H1 (cell line): ENCODE results near the gene CHD2. TPM values are rescaled to one million over a fixed set of nuclear protein-coding genes. Genes with fewer than 3 reads are reported as not detected.

Experiments
- CTCF ChIA-PET: fragments of 300-600 bp; sonication (Branson Sonifier 250); formaldehyde crosslinking; loops from one replicate; lab custom pipeline; 2021; ENCODE audit not compliant: partially characterized antibody; lab: Charles Lee
- POLR2A ChIA-PET: fragments of 300-600 bp; sonication (Branson Sonifier 250); formaldehyde crosslinking; loops from one replicate; lab custom pipeline; 2021; ENCODE audit warnings: inconsistent platforms; ENCODE audit not compliant: partially characterized antibody; lab: Charles Lee
- DNase-seq, 2 experiments: peaks; one replicate each; pipeline versions ENCODE4 v3.0.0 to v3.0.0-alpha.2; 2010 to 2022; ENCODE audit warnings: low spot score in 2 of 2, low read depth in 1 of 2, mixed read lengths in 1 of 2
- FAIRE-seq: peaks from 2 replicates; lab custom pipeline; 2011; peaks lifted over from hg19 to GRCh38; lab: Jason Lieb, UNC
- H2AFZ ChIP-seq: 2 replicates; pipeline ENCODE4 v1.8.1; 2012; ENCODE audit warnings: low read length, inconsistent platforms
- H2AK5ac ChIP-seq: 2 replicates; pipeline ENCODE4 v1.6.1; 2013; ENCODE audit warnings: low read depth, low read length
- H2BK120ac ChIP-seq: replicated peaks from 2 replicates; pipeline ENCODE3; 2013; ENCODE audit warnings: low read depth, low read length, inconsistent platforms
- H2BK12ac ChIP-seq: 2 replicates; pipeline ENCODE4 v1.6.1; 2013; ENCODE audit warnings: low read depth, low read length
- H2BK15ac ChIP-seq: 2 replicates; pipeline ENCODE4 v1.6.1; 2013; ENCODE audit warnings: low read length
- H2BK20ac ChIP-seq: 2 replicates; pipeline ENCODE4 v1.6.1; 2013; ENCODE audit warnings: low read length
- H2BK5ac ChIP-seq: 2 replicates; pipeline ENCODE4 v1.6.1; 2013; ENCODE audit warnings: low read depth, low read length
- H3K14ac ChIP-seq: 2 replicates; pipeline ENCODE4 v1.6.1; 2013; ENCODE audit warnings: inconsistent platforms; ENCODE audit not compliant: insufficient read length
- H3K18ac ChIP-seq: 2 replicates; pipeline ENCODE4 v1.6.1; 2013; ENCODE audit warnings: low read length; ENCODE audit errors: extremely low read depth
- H3K23ac ChIP-seq: 2 replicates; pipeline ENCODE4 v1.6.1; 2013; ENCODE audit warnings: inconsistent platforms; ENCODE audit not compliant: insufficient read length
- H3K23me2 ChIP-seq: 2 replicates; pipeline ENCODE4 v1.6.1; 2013; ENCODE audit warnings: low read depth, low read length
- H3K27ac ChIP-seq: 2 replicates; pipeline ENCODE4 v1.6.1; 2011; ENCODE audit warnings: low read depth, low read length, inconsistent platforms
- H3K27me3 ChIP-seq, 4 experiments: replicated peaks in 1 of 4; 1 replicate in 1 of 4; 2 replicates in 3 of 4; pipeline versions ENCODE4 v1.6.1 to v1.8.1; 2011 to 2013; ENCODE audit warnings: low read length in 3 of 4, mild to moderate bottlenecking in 3 of 4, inconsistent platforms in 2 of 4, mixed read lengths in 2 of 4, moderate library complexity in 1 of 4; ENCODE audit not compliant: control insufficient read depth in 3 of 4, insufficient read depth in 3 of 4; ENCODE audit errors: extremely low read depth in 1 of 4
- H3K36me3 ChIP-seq, 4 experiments: 2 replicates each; pipeline versions ENCODE4 v1.6.1 to v1.8.1; 2011 to 2013; ENCODE audit warnings: mild to moderate bottlenecking in 4 of 4, low read length in 3 of 4, moderate library complexity in 2 of 4, control low read depth in 1 of 4, inconsistent platforms in 1 of 4; ENCODE audit not compliant: insufficient read depth in 4 of 4, control insufficient read depth in 2 of 4
- H3K4ac ChIP-seq: replicated peaks from 2 replicates; pipeline ENCODE3; 2013; ENCODE audit warnings: low read length, low read depth, mixed read lengths, inconsistent platforms; ENCODE audit not compliant: insufficient read length
- H3K4me1 ChIP-seq, 4 experiments: replicated peaks in 1 of 4; 1 replicate in 1 of 4; 2 replicates in 3 of 4; pipeline versions ENCODE4 v1.6.1 to v1.8.1; 2011 to 2013; ENCODE audit warnings: low read length in 3 of 4, inconsistent platforms in 2 of 4, mixed read lengths in 1 of 4; ENCODE audit not compliant: insufficient read depth in 4 of 4, control insufficient read depth in 3 of 4
- H3K4me2 ChIP-seq, 2 experiments: 2 replicates each; pipeline versions ENCODE4 v1.6.1 to v1.8.1; 2011 to 2013; ENCODE audit warnings: low read depth in 2 of 2, low read length in 2 of 2, control low read depth in 1 of 2, inconsistent platforms in 1 of 2, mild to moderate bottlenecking in 1 of 2; ENCODE audit not compliant: insufficient read depth in 1 of 2
- H3K4me3 ChIP-seq, 4 experiments: fragments of 200-600, 300-600 bp in 1 of 4; sonication (generic), shearing (Covaris generic), sonication (Bioruptor Twin) in 1 of 4; 2 replicates each; pipeline versions ENCODE4 v1.5.1 to v1.8.1; 2011 to 2016; ENCODE audit warnings: low read length in 4 of 4, low read depth in 3 of 4, control low read depth in 2 of 4, inconsistent platforms in 2 of 4, mild to moderate bottlenecking in 2 of 4, mixed read lengths in 1 of 4, moderate library complexity in 1 of 4; ENCODE audit not compliant: insufficient read depth in 2 of 4; ENCODE audit errors: extremely low read depth in 1 of 4
- H3K56ac ChIP-seq: replicated peaks from 2 replicates; pipeline ENCODE3; 2013; ENCODE audit warnings: low read depth, mild to moderate bottlenecking, mixed read lengths, low read length, inconsistent platforms; ENCODE audit not compliant: insufficient read length
- H3K79me1 ChIP-seq: 2 replicates; pipeline ENCODE4 v1.6.1; 2013; ENCODE audit warnings: low read depth, low read length, control low read depth
- H3K79me2 ChIP-seq, 2 experiments: 2 replicates each; pipeline versions ENCODE4 v1.6.1 to v1.8.1; 2012 to 2013; ENCODE audit warnings: low read length in 2 of 2, mild to moderate bottlenecking in 2 of 2, inconsistent platforms in 1 of 2; ENCODE audit not compliant: insufficient read depth in 2 of 2, control insufficient read depth in 1 of 2
- H3K9ac ChIP-seq, 4 experiments: replicated peaks in 1 of 4; 1 replicate in 1 of 4; 2 replicates in 3 of 4; pipeline versions ENCODE4 v1.6.1 to v1.8.1; 2011 to 2013; ENCODE audit warnings: low read depth in 3 of 4, low read length in 3 of 4, control low read depth in 2 of 4, mild to moderate bottlenecking in 2 of 4, moderate library complexity in 2 of 4, inconsistent platforms in 1 of 4; ENCODE audit errors: extremely low read depth in 1 of 4
- H3K9me3 ChIP-seq, 2 experiments: 2 replicates each; pipeline versions ENCODE4 v1.6.1 to v1.8.1; 2012 to 2013; ENCODE audit warnings: mild to moderate bottlenecking in 2 of 2, moderate library complexity in 2 of 2, control low read depth in 1 of 2, inconsistent platforms in 1 of 2, low read depth in 1 of 2, low read length in 1 of 2, mixed read lengths in 1 of 2; ENCODE audit not compliant: insufficient read depth in 2 of 2
- H4K20me1 ChIP-seq, 2 experiments: replicated peaks in 1 of 2; 2 replicates each; pipeline versions ENCODE3 to v1.8.1; 2011 to 2013; ENCODE audit warnings: inconsistent platforms in 2 of 2, low read length in 2 of 2, mild to moderate bottlenecking in 1 of 2; ENCODE audit not compliant: insufficient read depth in 2 of 2, control insufficient read depth in 1 of 2
- H4K5ac ChIP-seq: 2 replicates; pipeline ENCODE4 v1.6.1; 2013; ENCODE audit warnings: low read length, low read depth, mixed read lengths, inconsistent platforms; ENCODE audit not compliant: insufficient read length
- H4K8ac ChIP-seq: 2 replicates; pipeline ENCODE4 v1.8.0; 2013; ENCODE audit warnings: mild to moderate bottlenecking, moderate library complexity, low read length, inconsistent platforms; ENCODE audit not compliant: insufficient read depth; ENCODE audit errors: extremely low read depth
- H4K91ac ChIP-seq: replicated peaks from 2 replicates; pipeline ENCODE3; 2013; ENCODE audit warnings: low read length, mixed read lengths, inconsistent platforms; ENCODE audit not compliant: insufficient read length
- CEBPB ChIP-seq: IDR thresholded peaks from 2 replicates; pipeline ENCODE4 v1.6.1; 2012; ENCODE audit warnings: low read depth, low read length
- CHD2 ChIP-seq: IDR thresholded peaks from 2 replicates; pipeline ENCODE4 v1.6.1; 2012; ENCODE audit warnings: low read length, improper control_type of control experiment
- CREB1 ChIP-seq: IDR thresholded peaks from 2 replicates; pipeline ENCODE4 v1.6.1; 2012; ENCODE audit warnings: inconsistent platforms
- CTBP2 ChIP-seq: IDR thresholded peaks from 2 replicates; pipeline ENCODE4 v1.7.0; 2011; ENCODE audit warnings: borderline replicate concordance, mild to moderate bottlenecking, moderate library complexity, mixed read lengths, low read length; ENCODE audit not compliant: insufficient read depth, insufficient read length
- EGR1 ChIP-seq: IDR thresholded peaks from 2 replicates; pipeline ENCODE4 v1.6.1; 2011; ENCODE audit warnings: low read depth, low read length, borderline replicate concordance
- EP300 ChIP-seq, 2 experiments: IDR thresholded peaks; 1 replicate in 1 of 2; 2 replicates in 1 of 2; pipeline ENCODE4 v1.6.1; 2011 to 2012; ENCODE audit warnings: low read depth in 2 of 2, low read length in 2 of 2, mild to moderate bottlenecking in 2 of 2, borderline replicate concordance in 1 of 2, inconsistent platforms in 1 of 2, moderate library complexity in 1 of 2
- GTF2F1 ChIP-seq: IDR thresholded peaks from 2 replicates; pipeline ENCODE4 v1.6.1; 2012; ENCODE audit warnings: low read depth, low read length, improper control_type of control experiment, borderline replicate concordance
- HDAC6 ChIP-seq: IDR thresholded peaks from one replicate; pipeline ENCODE4 v1.7.1; 2012; ENCODE audit warnings: low read depth, mild to moderate bottlenecking, inconsistent platforms, low read length, moderate library complexity
- JUND ChIP-seq: IDR thresholded peaks from 2 replicates; pipeline ENCODE4 v1.6.1; 2011; ENCODE audit warnings: mild to moderate bottlenecking, improper control_type of control experiment, low read length
- MAFK ChIP-seq: IDR thresholded peaks from 2 replicates; pipeline ENCODE4 v1.6.1; 2012; ENCODE audit warnings: low read depth, mild to moderate bottlenecking, improper control_type of control experiment, low read length
- NANOG ChIP-seq: IDR thresholded peaks from 2 replicates; pipeline ENCODE4 v1.6.1; 2011; ENCODE audit warnings: low read length, low read depth, mild to moderate bottlenecking, inconsistent platforms; ENCODE audit not compliant: insufficient read depth, poor library complexity, severe bottlenecking
- RXRA ChIP-seq: IDR thresholded peaks from 2 replicates; pipeline ENCODE4 v1.6.1; 2011; ENCODE audit warnings: low read depth, mild to moderate bottlenecking, low read length, moderate library complexity; ENCODE audit not compliant: insufficient read depth
- SP1 ChIP-seq: IDR thresholded peaks from 2 replicates; pipeline ENCODE4 v1.6.1; 2011; ENCODE audit warnings: low read depth, low read length
- SP2 ChIP-seq: IDR thresholded peaks from 2 replicates; pipeline ENCODE4 v1.6.1; 2012; ENCODE audit warnings: mild to moderate bottlenecking, low read length, inconsistent platforms
- YY1 ChIP-seq: IDR thresholded peaks from 2 replicates; pipeline ENCODE4 v1.6.1; 2011; ENCODE audit warnings: low read depth, mild to moderate bottlenecking, low read length
- WGBS, 2 experiments: shearing (Covaris generic) in 1 of 2; methylation state at CpG; one replicate each; pipeline versions ENCODE4 v1.1.6 to v1.1.7; 2013 to 2015; ENCODE audit warnings: low lambda C conversion rate in 2 of 2, mixed read lengths in 2 of 2, inconsistent platforms in 1 of 2, low coverage in 1 of 2, missing lambda C conversion rate in 1 of 2; ENCODE audit not compliant: insufficient replicate concordance in 2 of 2, insufficient coverage in 1 of 2, insufficient read length in 1 of 2; ENCODE audit errors: extremely low coverage in 1 of 2, missing lambda C conversion rate in 1 of 2; 5-methylcytosine and 5-hydroxymethylcytosine counted together
- polyA plus RNA-seq, 7 experiments: library from polyadenylated mRNA; depleted of rRNA in 3 of 7; stranded (reverse) in 5 of 7; unstranded in 2 of 7; fragments of >200 nt in 5 of 7; fragments of 200-250 nt in 2 of 7; gene quantifications; 1 replicate in 5 of 7; 2 replicates in 1 of 7; 4 replicates in 1 of 7; pipeline versions ENCODE4 v1.2.1 to v1.2.3, GENCODE V29; 2011 to 2013; ENCODE audit warnings: missing spikeins in 2 of 7, mixed read lengths in 2 of 7
- total RNA-seq: library from RNA; stranded (reverse); fragmentation: NEBNext Ultra II Directional; extraction: Animal tissue kit (Norgen Biotek cat#: 25700); gene quantifications from 2 replicates; pipeline ENCODE4 v1.2.1, GENCODE V29; 2021

CHD2 gene
- total and polyA plus RNA-seq, 2 of the 8 experiments (the other 6 are each of a cell fraction or from before 2014, with no cell fraction given) = 28.8 to 70.0 TPM

DNA sequence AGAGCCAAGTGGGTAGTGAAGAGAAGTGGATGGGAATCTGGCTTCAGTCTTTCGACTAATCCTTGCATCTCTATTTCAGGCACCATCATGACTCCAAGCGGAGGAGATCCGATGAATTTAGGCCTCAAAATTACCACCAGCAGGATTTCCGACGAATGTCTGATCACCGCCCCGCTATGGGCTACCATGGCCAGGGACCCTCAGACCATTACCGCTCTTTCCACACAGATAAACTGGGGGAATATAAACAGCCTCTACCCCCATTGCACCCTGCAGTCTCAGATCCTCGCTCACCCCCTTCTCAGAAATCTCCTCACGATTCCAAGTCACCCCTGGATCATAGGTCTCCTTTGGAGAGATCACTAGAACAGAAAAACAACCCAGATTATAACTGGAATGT, 124.2 kb downstream of the CHD2 start:
- H2BK12ac ChIP-seq = no peak overlapping the region

More for the DNA sequence above, 124.2 kb downstream of the CHD2 start:
- ChIA-PET POLR2A (no interaction called here), CTCF (no interaction called here)
- Histone ChIP-seq H2AFZ (no peak overlapping the region), H3K56ac (no peak overlapping the region), H2BK20ac (no peak overlapping the region), H2BK5ac (no peak overlapping the region), H2BK15ac (no peak overlapping the region), H3K4me1 (no peaks in the 10 kb centered on the region; a peak in 1 of 7 replicates), H3K9ac (no peak overlapping the region), H3K36me3 (peaks cover 40 to 77% (median 63%) of the 10 kb centered on the region in 4 experiments), H3K4ac (no peak overlapping the region), H3K4me2 (no peak overlapping the region), H3K18ac (no peak overlapping the region), H2AK5ac (no peak overlapping the region), H4K8ac (no peak overlapping the region; the same call in 1 of the 2 replicates), H3K4me3 (no peak overlapping the region), H3K79me1 (peaks cover 9% of the 10 kb centered on the region; the same call in 1 of the 2 replicates)
- DNase-seq (no peak), FAIRE-seq (no peak)
- WGBS, 2 experiments = 98% methylated on average over 10 of the region's 10 CpGs; no CpG with 5 or more reads in 1 of the 2 experiments
- TF ChIP-seq HDAC6 (no peak), RXRA (no peak), CREB1 (no peak), SP2 (no peak), NANOG (no peak), YY1 (no peak), EGR1 (no peak), CTBP2 (no peak), CHD2 (no peak), MAFK (no peak), JUND (no peak), GTF2F1 (no peak), CEBPB (no peak), EP300 (IDR thresholded peaks at IDR 0.05; ENCODE audit: borderline replicate concordance in 1 of 2, low read depth in 2 of 2, low read length in 2 of 2) (no peak), SP1 (no peak)
- TF ChIP-seq, all 59 proteins: peak for 0
- H3K14ac ChIP-seq = no peak overlapping the region
- no peak overlapping the region for H4K91ac ChIP-seq
- no peak overlapping the region for H2BK120ac ChIP-seq
- H4K20me1 ChIP-seq = peaks cover 8 to 15% of the 10 kb centered on the region in 2 experiments
- H4K5ac ChIP-seq = no peak overlapping the region
- H3K27ac ChIP-seq = no peak overlapping the region
- peaks cover 0 to 5% of the 10 kb centered on the region in 2 experiments; a peak in 1 of 4 replicates for H3K79me2 ChIP-seq
- no peaks in the 10 kb centered on the region for H3K23me2 ChIP-seq
- no peaks in the 10 kb centered on the region for H3K27me3 ChIP-seq
- no peaks in the 10 kb centered on the region for H3K9me3 ChIP-seq
- no peak overlapping the region for H3K23ac ChIP-seq
